ENCODE data around the gene ARHGAP22. TPM values are rescaled to one million over a fixed set of nuclear protein-coding genes. Genes with fewer than 3 reads are reported as not detected.

ARHGAP22 gene
- total RNA-seq, 1 donor from 2014 or later, result 19.7 TPM

GRCh38 chr10:48496831-48497779 is 107.8 kb downstream of the ARHGAP22 start:
- peak; percentile 67 for DNase-seq (ENCODE audit: low read depth)

GRCh38 chr10:48496105-48496830 is 108.6 kb downstream of the ARHGAP22 start:
- DNase-seq (ENCODE audit: low read depth), result no peak

- DNase-seq (ENCODE audit: low read depth), result no peak
Observed at GRCh38 chr10:48495282-48496045, 109.4 kb downstream of the ARHGAP22 start.

- DNase-seq (ENCODE audit: low read depth), result no peak
Observed at GRCh38 chr10:48494611-48495010, 110.3 kb downstream of the ARHGAP22 start.

- no peak for DNase-seq (ENCODE audit: low read depth)
Observed at GRCh38 chr10:48494073-48494472, 110.8 kb downstream of the ARHGAP22 start.

- DNase-seq (ENCODE audit: low read depth), result no peak
Observed at GRCh38 chr10:48493083-48493871, 111.6 kb downstream of the ARHGAP22 start.

DNA sequence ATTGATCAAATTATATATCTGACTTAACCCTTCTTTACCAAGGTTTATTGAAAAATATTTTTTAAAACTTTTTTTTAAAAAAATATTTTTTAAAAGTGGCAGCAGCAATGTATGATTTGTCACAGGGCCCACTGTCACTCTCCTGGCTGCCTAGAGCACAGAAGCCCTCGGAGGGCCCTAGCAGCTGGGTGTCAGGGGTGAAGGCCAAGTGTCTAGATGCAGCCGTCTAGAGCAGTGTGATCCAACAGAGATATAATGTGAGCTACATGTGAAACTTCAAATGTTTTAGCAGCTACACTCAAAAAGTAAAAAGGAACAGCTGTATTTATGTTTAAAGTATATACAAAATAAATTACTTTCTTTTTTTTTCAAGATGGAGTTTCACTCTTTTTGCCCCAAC is 112.7 kb downstream of the ARHGAP22 start:
- DNase-seq (ENCODE audit: low read depth), result no peak

DNA sequence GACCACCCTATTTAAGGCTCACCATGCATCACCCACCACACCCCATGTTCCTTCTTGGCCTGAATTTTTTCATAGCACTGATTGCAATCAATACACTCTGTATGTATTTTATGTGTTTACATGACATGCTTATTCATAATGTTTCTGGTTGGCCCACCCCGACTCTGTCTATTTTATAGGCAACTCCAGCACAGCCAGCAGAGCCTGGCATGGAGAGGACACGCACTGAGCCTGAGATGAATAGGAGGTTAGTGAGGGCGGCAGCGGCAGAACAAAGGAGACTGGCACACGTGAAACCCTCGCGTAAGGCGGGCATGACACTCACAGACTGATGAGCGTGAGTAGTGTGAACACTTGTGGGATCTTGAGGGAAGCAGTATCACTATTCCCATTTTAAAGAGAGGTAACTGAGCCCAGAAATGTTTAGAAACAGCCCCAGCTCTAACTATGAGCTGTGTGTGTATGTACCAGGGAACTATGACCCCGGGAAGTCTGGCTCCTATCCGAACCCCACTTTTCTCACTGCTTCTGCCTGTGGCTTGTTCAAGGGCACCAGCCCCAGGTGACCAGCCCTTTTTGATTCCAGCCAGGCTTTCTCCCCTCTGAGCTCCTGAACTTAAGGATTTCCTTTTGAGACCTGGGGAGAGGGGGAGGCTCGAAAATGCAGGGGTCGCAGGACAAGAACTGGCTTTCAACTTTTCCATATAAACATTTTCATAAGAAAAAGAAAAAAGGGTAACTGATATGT is 113.3 kb downstream of the ARHGAP22 start:
- DNase-seq (ENCODE audit: low read depth), result no peak

DNA sequence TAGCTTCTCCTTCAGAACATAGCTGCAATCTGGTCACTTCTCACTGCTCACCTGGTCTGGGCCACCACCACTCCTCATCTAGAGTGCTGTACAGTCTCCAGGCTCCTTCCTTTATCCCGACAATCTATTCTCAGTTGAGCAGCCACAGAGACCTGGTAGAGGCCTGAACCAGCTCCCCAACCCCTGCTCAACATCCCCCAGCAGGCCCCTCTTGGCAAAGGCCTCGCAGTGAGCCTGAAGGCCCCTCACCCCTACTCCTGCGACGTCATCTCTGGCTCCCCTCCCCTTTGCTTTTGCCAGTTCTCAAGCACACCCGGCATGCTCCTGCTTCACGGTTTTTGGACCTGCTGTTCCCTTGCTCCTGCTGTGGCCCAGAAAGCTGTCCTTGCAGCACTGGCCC is 113.9 kb downstream of the ARHGAP22 start:
- DNase-seq (ENCODE audit: low read depth), result no peak

DNA sequence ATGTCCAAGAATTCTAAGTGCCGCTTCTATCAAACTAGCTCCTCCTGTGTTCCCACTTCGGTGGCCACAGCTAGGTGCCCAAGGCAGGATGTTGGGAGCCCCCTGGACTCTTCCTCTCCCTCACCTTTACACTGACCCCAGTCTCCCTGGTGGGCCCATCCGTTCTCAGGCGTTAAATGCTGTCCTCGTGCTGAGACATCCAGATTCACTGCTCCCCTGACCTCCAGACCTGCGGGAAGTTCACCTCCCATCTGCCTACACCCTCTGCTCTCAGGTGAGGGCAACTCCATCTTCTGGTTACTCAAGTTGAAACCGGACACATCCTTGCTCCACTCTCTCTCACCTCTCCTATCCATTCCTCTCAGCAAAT is 114.3 kb downstream of the ARHGAP22 start:
- DNase-seq (ENCODE audit: low read depth), result no peak

DNA sequence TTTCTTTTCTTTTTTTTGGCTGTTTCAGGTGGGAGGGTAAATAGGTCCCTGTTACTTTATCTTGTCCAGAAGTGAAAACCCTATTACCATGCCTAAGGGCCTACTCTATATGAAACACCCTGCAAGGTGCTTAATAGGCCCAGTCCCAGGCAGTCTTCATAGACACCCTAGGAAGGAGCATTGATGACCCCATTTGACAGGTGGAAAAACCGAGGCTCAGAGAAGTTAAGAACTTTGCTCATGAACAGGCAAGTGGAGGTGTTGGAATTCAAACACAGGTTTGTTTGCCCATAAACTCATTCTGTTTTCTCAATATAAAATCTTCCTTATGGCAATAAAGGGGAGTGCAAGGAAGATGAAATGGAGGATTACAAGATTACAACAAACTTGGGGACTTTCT is 115.8 kb downstream of the ARHGAP22 start:
- no peak for DNase-seq (ENCODE audit: low read depth)

- no peak for DNase-seq (ENCODE audit: low read depth)
Observed at GRCh38 chr10:48487244-48487643, 117.6 kb downstream of the ARHGAP22 start.

DNA sequence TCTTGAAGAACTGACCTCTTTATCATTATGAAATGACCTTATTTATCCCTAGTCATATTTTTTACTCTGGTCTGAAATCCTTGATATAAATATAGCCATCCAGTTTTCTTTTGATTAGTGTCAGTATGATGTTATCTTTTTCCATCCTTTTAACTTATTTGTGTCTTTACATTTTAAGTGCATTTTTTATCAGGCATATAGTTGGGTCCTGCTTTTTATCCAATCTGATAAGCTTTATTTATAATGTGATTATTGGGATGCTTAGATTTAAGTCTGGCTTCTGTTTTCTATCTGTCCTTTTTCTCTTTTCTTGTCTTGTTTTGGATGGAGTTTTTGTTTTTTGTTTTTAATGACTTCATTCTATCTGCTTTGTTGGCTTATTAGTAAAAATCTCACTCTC is 119.2 kb downstream of the ARHGAP22 start:
- no peak for DNase-seq (ENCODE audit: low read depth)

- DNase-seq (ENCODE audit: low read depth), result no peak
Observed at GRCh38 chr10:48484911-48485310, 120.0 kb downstream of the ARHGAP22 start.

- DNase-seq (ENCODE audit: low read depth), result no peak
Observed at GRCh38 chr10:48482207-48482606, 122.7 kb downstream of the ARHGAP22 start.

- DNase-seq (ENCODE audit: low read depth), result no peak
Observed at GRCh38 chr10:48481385-48481784, 123.5 kb downstream of the ARHGAP22 start.

- no peak for DNase-seq (ENCODE audit: low read depth)
Observed at GRCh38 chr10:48480397-48481374, 124.2 kb downstream of the ARHGAP22 start.

GRCh38 chr10:48478980-48479811 is 125.7 kb downstream of the ARHGAP22 start:
- no peak for DNase-seq (ENCODE audit: low read depth)

- DNase-seq (ENCODE audit: low read depth), result no peak
Observed at GRCh38 chr10:48478469-48478868, 126.4 kb downstream of the ARHGAP22 start.

Measured in renal cortical epithelial cell (primary cell).